GM12875 (cell line): ENCODE results near the gene BLOC1S2.
A peak's percentile ranks its signal among the peaks of the same experiment; 100 is the strongest.
"Not testable (repeated sequence)": the region's sequence is repeated elsewhere in the genome, so short reads cannot be mapped to it uniquely, and the experiment has no call there.

Source experiments
- H3K4me3 ChIP-seq: one replicate; pipeline ENCODE4 v1.5.1; 2011; ENCODE audit warnings: low read depth, low read length, control low read depth
- TF ChIP-seq, protein P1 (sequence below): IDR thresholded peaks from 2 replicates; pipeline ENCODE4 v1.5.1; 2011; ENCODE audit warnings: low read depth, mild to moderate bottlenecking, control low read depth, inconsistent platforms, low read length, moderate library complexity, borderline replicate concordance; ENCODE audit not compliant: insufficient read depth

Gene BLOC1S2

DNA sequence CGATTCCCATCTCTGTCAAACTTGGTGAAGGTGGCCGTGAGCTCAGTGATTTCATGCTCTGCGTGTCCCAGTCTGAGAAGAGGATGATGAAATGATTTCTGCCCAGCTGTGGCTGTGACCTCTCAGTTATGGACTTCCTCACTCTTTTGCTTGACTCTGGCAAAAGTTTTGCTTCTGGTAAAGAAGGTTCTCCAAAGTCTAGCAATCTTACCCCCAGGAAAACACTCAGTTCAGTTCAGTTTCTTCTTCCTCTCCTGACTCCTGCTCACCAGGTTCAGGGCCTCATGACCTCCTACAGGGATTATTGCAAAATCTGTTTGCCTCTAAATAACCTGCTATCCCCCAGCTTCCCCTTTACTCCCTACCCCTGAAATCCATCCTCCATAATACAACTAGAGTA is 4.9 kb upstream of the BLOC1S2 start:
- no peak overlapping the region for H3K4me3 ChIP-seq
- TF ChIP-seq, protein P1, sequence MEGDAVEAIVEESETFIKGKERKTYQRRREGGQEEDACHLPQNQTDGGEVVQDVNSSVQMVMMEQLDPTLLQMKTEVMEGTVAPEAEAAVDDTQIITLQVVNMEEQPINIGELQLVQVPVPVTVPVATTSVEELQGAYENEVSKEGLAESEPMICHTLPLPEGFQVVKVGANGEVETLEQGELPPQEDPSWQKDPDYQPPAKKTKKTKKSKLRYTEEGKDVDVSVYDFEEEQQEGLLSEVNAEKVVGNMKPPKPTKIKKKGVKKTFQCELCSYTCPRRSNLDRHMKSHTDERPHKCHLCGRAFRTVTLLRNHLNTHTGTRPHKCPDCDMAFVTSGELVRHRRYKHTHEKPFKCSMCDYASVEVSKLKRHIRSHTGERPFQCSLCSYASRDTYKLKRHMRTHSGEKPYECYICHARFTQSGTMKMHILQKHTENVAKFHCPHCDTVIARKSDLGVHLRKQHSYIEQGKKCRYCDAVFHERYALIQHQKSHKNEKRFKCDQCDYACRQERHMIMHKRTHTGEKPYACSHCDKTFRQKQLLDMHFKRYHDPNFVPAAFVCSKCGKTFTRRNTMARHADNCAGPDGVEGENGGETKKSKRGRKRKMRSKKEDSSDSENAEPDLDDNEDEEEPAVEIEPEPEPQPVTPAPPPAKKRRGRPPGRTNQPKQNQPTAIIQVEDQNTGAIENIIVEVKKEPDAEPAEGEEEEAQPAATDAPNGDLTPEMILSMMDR, result no peak

DNA sequence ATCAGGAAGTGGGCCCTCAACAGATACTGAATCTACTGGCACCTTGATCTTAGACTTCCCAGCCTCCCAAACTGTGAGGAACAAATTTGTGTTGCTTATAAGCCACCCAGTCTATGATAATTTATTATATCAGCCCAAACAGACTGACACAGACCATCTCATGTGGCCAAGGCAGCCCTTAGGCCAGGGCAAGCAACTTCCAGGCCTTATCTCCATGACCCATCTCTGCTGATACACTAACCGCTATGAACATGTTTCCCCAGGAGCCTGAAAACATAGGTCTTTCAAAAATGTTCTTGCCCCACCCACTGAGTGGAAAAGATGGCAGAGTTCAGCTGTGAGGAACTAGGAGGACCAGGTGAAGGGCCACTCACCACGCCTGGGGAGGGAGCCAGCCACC is 3.2 kb upstream of the BLOC1S2 start:
- H3K4me3 ChIP-seq, result no peak overlapping the region
- TF ChIP-seq, protein P1, result no peak

DNA sequence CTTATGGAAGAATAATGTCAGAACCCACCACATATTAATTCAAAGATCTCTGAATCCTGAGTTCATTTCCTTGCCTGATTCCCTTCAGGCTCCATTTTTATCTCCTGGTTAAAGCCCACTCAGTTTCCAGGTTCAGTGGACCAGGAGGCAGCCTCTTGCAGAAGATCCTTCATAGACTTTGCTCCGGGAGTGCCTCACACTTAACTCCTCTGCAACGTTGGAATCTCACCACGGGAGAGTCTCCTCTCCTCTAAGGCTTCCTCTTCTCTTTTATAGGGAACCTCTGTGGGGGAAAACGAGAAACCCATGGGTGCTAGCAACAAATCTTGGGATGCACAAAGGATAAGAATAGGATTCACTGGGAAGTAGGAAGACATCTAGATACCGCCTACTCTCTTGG is 1.7 kb upstream of the BLOC1S2 start:
- TF ChIP-seq, protein P1, result no peak

DNA sequence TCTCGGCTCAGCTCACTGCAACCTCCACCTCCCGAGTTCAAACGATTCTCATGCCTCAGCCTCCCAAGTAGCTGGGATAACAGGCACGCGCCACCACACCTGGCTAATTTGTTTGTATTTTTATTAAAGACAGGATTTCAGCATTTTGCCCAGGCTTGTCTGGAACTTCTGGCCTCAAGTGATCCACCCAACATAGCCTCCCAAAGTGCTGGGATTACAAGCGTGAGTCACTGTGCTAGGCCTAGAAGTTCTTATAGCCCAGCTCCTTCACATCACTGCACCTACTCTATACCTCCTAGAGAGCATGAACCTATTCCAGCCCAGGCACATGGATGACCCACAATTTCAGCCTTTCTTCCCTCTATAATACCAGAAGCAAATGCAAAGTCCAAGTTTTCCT is 1.3 kb upstream of the BLOC1S2 start:
- H3K4me3 ChIP-seq, result no peak overlapping the region
- TF ChIP-seq, protein P1, result no peak

More for the DNA sequence above, 1.7 kb upstream of the BLOC1S2 start:
- H3K4me3 ChIP-seq, result no peak overlapping the region

DNA sequence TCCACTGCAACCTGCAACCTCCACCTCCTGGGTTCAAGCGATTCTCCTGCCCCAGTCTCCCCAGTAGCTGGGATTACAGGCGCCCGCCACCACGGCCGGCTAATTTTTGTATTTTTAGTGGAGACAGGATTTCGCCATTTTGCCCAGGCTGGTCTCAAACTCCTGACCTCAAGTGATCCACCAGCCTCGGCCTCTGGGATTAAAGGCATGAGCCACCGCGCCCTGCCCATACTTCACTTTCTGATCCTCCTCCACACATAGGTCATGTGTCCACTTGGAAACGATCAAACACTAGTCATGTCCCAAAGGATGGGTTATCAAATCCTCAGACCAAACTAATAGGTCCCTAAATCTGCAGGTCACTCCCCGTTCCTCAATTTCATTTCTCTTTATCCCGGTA is 1.2 kb downstream of the BLOC1S2 start:
- peak overlapping the region; percentile 86 for H3K4me3 ChIP-seq

DNA sequence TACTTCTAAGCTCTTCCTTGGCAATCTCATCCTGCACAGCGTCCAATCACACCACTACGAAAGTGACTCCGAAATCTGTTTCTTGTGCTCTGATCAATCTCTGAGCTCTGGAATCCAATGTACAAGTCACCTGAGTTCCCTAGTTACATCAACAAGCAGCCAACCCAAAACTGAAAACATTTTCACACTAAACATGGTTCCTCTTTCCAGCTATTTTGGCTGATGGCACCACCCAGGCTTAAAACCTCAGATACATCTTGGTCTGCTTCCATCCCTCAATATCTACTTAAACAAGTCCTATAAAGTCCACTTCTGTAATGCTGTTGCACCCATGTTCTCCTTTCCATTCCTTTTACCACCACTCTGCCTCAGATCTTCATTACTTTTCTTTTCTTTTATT is 3.6 kb downstream of the BLOC1S2 start:
- H3K4me3 ChIP-seq, result no peak overlapping the region
- TF ChIP-seq, protein P1, result no peak

DNA sequence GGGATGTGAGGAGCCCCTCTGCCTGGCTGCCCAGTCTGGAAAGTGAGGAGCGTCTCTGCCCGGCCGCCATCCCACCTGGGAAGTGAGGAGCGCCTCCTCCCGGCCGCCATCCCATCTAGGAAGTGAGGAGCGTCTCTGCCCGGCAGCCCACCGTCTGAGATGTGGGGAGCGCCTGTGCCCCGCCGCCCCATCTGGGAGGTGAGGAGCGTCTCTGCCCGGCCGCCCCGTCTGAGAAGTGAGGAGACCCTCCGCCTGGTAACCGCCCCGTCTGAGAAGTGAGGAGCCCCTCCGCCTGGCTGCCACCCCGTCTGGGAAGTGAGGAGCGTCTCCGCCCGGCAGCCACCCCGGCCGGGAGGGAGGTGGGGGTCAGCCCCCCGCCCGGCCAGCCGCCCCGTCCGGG is 9.5 kb downstream of the BLOC1S2 start:
- H3K4me3 ChIP-seq, result not testable (repeated sequence)

DNA sequence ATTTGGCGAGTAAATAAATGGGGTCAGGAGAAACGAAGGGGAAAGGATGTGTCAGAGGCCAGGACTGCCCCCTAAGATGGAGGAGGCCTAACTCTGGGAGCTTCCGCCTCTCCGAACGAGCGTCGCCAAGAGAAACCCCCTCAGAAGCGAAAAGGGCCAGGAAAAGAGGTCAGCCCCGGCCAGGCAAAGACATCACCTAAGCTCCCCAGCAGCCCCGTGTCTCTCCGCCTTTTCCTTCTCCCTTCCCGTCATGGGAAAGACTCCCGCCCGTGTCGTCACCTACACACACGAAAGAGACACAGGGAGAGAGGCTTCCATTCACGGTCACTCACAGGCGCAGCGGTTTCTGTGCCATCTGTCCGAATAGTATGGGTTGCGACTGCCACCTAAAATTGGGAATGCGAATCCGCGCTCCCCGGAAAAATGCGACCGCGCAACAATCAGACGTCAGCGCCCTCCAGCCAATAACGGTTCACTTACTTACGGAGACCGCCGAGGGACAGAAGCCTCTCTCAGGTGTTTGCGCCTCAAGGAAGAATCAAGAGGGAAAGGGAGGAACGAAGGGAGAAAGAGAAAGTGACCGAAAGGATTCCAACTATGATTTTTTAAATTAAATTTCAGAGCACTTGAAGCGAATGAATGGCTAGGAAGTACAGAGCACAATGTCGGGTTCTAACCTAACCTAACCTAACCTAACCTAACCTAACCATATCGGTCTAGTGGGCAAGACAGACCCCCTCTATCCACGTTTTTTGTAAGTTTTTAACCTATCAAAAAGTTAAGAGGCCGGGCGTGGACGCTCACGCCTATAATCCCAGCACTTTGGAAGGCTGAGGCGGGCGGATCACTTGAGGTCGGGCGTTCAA is 19.0 kb downstream of the BLOC1S2 start, which contains the start of gene CWF19L1:
Gene CWF19L1 (minus strand): TSS at position 400 of the 866 bp plus-strand sequence. CDS start 45 bp downstream, at position 355.
- peak within 1 kb of the TSS; percentile 69 for H3K4me3 ChIP-seq
- TF ChIP-seq, protein P1, result no peak
